ENCODE measurements around the gene RNU1-3.
"Not testable (repeated sequence)": the region's sequence is repeated elsewhere in the genome, so short reads cannot be mapped to it uniquely, and the experiment has no call there.

GRCh38 chr1:16712582-16712981 is 45.8 kb upstream of the RNU1-3 start:
- not testable (repeated sequence) for TF ChIP-seq CTCF (conservative IDR thresholded peaks at IDR 0.05; ENCODE audit: low read depth, low read length); EZH2 (IDR thresholded peaks at IDR 0.05; ENCODE audit: borderline replicate concordance, low read depth, low read length, poor library complexity, severe bottlenecking)
